Panc1 (cell line): ENCODE results near the gene ZNF648.

Source experiments
- POLR2AphosphoS5 ChIP-seq: IDR thresholded peaks from 2 replicates; pipeline ENCODE4 v1.6.1; 2012; ENCODE audit warnings: mild to moderate bottlenecking, low read depth, low read length, moderate library complexity
- TF ChIP-seq, protein P1 (sequence below): fragments of 450-650 bp; IDR thresholded peaks from 2 replicates; pipeline ENCODE4 v1.5.1; 2017; ENCODE audit warnings: mild to moderate bottlenecking

DNA sequence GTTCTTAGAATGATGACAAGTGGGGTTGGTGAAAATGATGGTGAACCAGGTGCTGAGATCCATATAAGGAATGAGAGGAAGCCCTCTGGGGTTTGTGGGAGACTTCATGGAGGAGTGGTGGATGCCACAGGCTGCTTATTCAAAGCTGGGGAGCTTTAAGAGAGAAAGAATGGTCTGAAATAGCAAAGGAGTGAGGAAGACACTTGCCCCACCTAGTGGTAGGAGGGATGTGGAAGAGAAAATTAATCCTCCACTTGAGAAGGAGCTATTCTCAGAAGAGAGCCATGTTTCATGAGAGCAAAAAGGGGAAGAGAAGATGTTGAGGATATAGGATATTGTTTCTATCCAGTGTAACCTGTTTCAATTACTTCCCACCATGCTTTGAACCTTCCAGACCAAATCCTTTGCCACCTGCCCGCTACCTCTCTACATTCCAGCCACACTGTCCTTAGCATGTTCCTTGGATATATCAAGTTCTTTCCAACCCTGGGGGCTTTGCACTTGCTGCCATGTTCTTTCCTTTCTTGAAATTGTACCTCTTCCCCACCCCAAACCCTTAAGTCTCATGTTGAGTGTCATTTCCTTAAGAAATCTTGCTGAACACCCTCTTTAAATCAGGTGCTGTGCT is 19.6 kb upstream of the ZNF648 start:
- TF ChIP-seq, protein P1, sequence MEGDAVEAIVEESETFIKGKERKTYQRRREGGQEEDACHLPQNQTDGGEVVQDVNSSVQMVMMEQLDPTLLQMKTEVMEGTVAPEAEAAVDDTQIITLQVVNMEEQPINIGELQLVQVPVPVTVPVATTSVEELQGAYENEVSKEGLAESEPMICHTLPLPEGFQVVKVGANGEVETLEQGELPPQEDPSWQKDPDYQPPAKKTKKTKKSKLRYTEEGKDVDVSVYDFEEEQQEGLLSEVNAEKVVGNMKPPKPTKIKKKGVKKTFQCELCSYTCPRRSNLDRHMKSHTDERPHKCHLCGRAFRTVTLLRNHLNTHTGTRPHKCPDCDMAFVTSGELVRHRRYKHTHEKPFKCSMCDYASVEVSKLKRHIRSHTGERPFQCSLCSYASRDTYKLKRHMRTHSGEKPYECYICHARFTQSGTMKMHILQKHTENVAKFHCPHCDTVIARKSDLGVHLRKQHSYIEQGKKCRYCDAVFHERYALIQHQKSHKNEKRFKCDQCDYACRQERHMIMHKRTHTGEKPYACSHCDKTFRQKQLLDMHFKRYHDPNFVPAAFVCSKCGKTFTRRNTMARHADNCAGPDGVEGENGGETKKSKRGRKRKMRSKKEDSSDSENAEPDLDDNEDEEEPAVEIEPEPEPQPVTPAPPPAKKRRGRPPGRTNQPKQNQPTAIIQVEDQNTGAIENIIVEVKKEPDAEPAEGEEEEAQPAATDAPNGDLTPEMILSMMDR, result peak; percentile 75
- no peak for TF ChIP-seq POLR2AphosphoS5
